GM19397 (cell line): ENCODE results near the gene RUFY1.
A peak's percentile ranks its signal among the peaks of the same experiment; 100 is the strongest.
"Not testable (repeated sequence)": the region's sequence is repeated elsewhere in the genome, so short reads cannot be mapped to it uniquely, and the experiment has no call there.

Source experiments
- ATAC-seq: cut with Tn5 transposase; IDR thresholded peaks from one replicate; pipeline ENCODE4 v1.9.1; 2021; ENCODE audit warnings: mild to moderate bottlenecking, moderate library complexity; ENCODE audit not compliant: unreplicated experiment

The RUFY1 gene

DNA sequence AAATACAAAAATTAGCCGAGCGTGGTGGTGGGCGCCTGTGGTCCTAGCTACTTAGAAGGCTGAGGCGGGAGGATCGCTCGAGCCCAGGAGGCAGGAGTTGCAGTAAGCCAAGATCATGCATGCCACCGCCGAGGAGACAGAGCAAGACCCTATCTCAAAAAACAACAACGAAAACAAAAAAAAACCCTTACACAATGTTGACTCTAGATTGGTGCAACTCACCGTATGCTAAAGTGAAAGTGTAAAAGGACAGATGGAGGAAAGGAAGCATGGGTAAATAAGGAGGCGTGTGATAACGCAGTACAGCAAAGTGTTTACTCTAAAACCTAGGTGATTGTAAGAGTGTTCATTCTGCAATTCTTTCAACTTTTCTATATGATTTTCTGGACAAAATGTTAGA lies 15.9 kb upstream of the RUFY1 start:
- no peak for ATAC-seq

DNA sequence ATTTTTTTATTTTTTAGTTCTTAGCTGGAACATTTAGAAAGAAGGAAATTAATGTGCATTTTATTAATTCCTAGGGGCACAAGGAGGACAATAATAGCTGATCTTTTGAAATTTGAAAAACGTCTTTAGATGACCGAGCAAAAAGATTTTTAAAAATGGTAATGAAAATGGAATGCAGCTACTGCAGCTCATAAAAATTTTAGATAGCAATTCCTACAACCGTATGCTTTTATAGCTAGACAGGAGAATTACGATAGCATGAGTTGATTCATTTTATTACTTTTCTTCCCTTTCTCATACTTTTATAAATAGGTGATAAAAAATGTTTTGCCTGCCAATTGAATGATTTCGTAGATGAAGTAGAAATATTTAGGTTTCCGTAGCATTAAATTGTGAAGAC lies 13.7 kb upstream of the RUFY1 start:
- no peak for ATAC-seq

- no peak for ATAC-seq
Measured at GRCh38 chr5:179542170-179542569, 8.2 kb upstream of the RUFY1 start.

- not testable (repeated sequence) for ATAC-seq
Measured at GRCh38 chr5:179543275-179543674, 7.1 kb upstream of the RUFY1 start.

DNA sequence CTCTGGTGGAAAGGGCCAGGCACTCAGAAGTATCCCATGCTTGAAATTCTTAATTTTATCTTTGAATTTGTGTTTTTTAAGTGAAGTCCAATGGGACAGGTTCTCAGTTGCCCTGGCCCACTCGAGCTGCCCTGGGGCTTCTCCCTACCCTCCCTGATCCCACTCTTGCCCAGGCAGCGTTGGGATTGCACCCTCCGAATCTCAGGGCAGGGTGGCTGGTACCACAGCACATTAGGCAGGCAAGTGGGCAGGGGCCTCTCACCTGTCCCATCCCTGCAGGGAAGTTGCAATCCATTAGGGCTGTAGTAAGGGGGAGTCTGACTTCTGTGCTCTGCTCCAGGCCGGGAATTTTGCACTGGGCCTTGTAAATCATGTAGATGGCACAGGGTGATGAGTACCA lies 2.7 kb downstream of the RUFY1 start:
- ATAC-seq = no peak

DNA sequence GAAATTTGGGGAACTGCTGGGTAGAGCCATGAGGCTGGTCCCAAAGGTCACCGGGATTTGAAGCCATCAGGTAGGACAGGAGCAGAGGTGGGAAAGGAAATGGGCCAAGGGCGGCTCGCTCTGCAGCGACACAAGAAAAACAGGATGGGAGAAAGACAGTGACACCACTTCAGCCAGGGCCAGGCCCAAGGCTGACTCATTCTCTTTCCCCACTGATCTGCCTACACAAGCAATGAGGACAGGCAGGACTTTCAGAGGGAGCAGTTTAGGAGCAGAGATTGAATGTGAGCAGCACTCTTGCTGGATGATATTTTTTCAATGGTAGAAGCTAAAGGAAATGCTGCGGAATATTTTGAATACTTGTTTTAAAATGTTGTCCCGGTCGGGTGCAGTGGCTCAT lies 3.5 kb downstream of the RUFY1 start:
- no peak for ATAC-seq

- no peak for ATAC-seq
Measured at GRCh38 chr5:179554981-179555380, 4.6 kb downstream of the RUFY1 start.

GRCh38 chr5:179558261-179558799 lies 8.0 kb downstream of the RUFY1 start:
- ATAC-seq = not testable (repeated sequence)

DNA sequence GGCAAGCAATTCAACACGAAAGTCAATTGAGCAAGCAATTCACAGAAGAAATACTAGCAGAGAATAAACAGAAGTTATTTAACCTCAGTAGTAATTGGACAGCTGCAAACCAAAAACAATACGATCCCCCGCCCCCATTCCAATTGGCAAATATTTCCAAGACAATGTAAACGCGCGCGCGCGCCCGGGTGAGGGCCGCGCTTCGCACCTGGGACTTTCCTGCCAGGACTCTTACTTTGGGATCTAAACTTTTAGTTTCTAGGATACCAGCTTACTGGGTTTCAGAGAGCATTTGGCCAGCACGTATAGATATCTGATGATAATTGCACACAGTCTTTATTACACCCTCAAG lies 8.6 kb downstream of the RUFY1 start:
- no peak for ATAC-seq

GRCh38 chr5:179559284-179560252 lies 9.2 kb downstream of the RUFY1 start:
- peak; percentile 98 for ATAC-seq

DNA sequence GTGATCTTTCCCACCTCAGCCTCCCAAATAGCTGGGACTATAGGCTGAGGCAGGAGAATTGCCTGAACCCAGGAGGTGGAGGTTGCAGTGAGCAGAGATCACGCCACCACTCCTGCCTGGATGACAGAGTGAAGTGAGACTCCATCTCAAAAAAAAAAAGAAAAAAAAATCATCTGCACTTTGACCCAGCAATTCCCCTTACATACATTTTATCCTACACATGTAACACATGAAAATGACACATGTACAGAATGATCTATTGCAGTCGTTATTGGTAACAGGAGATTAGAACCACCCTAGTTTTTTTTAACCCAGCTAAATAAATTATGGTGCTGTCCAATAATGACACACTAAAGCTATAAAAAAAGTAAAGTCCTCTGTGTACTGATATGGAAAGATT lies 14.2 kb downstream of the RUFY1 start:
- ATAC-seq = no peak

DNA sequence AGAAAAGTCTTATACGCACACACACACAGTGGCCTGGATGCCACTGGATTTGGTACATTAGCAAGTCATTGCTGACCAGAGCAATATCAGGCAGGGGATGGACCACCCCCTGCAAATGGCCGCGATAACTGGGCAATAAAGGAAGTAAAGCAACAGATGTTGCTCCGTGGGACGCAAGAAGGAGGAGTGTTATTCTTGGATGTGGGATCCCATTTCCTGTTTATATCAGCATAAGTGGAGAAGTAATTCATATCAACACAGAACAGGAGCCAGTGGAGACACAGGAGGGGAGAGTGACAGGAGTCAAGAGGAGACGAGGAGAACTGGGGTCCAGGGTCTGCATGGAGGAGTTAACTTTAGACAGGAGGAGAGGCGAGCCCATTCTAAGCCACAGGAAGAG lies 18.4 kb downstream of the RUFY1 start:
- no peak for ATAC-seq

- ATAC-seq = no peak
Measured at GRCh38 chr5:179572386-179572785, 22.0 kb downstream of the RUFY1 start.

- ATAC-seq = no peak
Measured at GRCh38 chr5:179577286-179577960, 27.1 kb downstream of the RUFY1 start.

DNA sequence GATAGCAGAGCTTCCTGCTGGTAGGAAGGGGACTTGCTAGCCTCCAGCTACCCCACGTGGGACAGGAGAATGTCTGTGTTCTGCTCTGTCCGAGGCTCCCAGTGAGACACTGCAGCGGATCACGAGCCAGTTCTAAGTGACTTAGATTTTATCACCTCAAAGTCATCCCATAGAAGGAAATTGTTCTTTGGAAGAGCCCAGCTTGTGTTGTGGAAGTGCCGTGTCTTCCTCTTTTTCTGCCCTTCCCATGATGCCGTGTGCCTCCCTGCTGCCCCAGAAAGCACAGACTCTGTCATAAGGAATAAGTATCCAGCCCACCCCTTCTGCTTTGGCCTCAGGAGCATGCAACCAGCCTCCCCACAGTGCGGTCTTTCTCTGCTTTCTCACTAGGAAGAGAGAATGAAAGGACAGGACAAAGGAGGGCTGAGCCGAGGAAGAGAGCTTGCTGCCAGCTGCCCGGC lies 35.6 kb downstream of the RUFY1 start:
- ATAC-seq = no peak

GRCh38 chr5:179588166-179588565 lies 37.8 kb downstream of the RUFY1 start:
- no peak for ATAC-seq

DNA sequence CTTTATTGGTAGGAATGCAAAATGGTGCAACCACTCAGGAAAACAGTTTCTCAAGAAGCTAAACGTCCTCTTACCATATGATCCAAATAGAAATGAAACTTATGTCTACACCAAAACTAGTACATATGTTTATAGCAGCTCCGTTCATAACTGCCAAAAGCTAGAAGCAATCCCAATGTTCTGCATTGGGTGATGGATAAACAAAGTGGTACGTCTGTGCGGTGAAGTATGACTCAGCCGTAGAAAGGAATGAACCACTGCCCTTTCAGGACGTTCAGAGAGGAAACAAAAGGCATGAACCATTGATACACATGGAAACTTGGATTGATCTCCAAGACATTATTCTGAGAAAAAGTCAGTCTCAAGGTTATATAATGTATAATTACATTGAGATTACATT lies 45.6 kb downstream of the RUFY1 start:
- no peak for ATAC-seq

GRCh38 chr5:179596421-179596820 lies 46.1 kb downstream of the RUFY1 start:
- no peak for ATAC-seq

- no peak for ATAC-seq
Measured at GRCh38 chr5:179599100-179599499, 48.7 kb downstream of the RUFY1 start.

- ATAC-seq = no peak
Measured at GRCh38 chr5:179599566-179599965, 49.2 kb downstream of the RUFY1 start.

GRCh38 chr5:179599973-179600372 lies 49.6 kb downstream of the RUFY1 start:
- no peak for ATAC-seq
